A673 (cell line): ENCODE results near the gene INPP5A. TPM values are rescaled to one million over a fixed set of nuclear protein-coding genes. Genes with fewer than 3 reads are reported as not detected.

Experiments
- BruUV-seq: library from RNA; stranded (reverse); fragments of 400-500 nt; replicated peaks from 2 replicates; lab custom pipeline; 2021; lab: Mats Ljungman, UMichigan
- CTCF ChIA-PET: fragments of 300-600 bp; sonication (Branson Sonifier 250); formaldehyde crosslinking; loops from one replicate; lab custom pipeline; 2022; ENCODE audit warnings: antibody characterized with exemption; lab: Charles Lee
- POLR2A ChIA-PET: fragments of 300-600 bp; sonication (Branson Sonifier 250); formaldehyde crosslinking; loops from one replicate; lab custom pipeline; 2022; ENCODE audit warnings: antibody characterized with exemption; ENCODE audit not compliant: low non-redundant PET; lab: Charles Lee
- DNase-seq: peaks from one replicate; pipeline ENCODE4 v3.0.0-alpha.2; 2015; ENCODE audit warnings: low spot score
- H3K27ac ChIP-seq: fragments of 200-600 bp; sonication (generic); 2 replicates; pipeline ENCODE4 v1.5.1; 2016; ENCODE audit warnings: mixed run types, low read depth, mild to moderate bottlenecking, mixed read lengths, antibody characterized with exemption, low read length; ENCODE audit not compliant: poor library complexity, severe bottlenecking
- H3K27me3 ChIP-seq: fragments of 200-600 bp; sonication (generic); replicated peaks from 2 replicates; pipeline ENCODE4 v1.6.1; 2017; ENCODE audit warnings: mixed run types, low read depth, mild to moderate bottlenecking, mixed read lengths, antibody characterized with exemption, low read length; ENCODE audit not compliant: insufficient read depth, poor library complexity
- H3K36me3 ChIP-seq: fragments of 200-600 bp; sonication (generic); 2 replicates; pipeline ENCODE4 v1.6.1; 2016; ENCODE audit warnings: mixed run types, mild to moderate bottlenecking, mixed read lengths, antibody characterized with exemption, low read length; ENCODE audit not compliant: insufficient read depth, poor library complexity, severe bottlenecking
- H3K4me1 ChIP-seq: fragments of 200-600 bp; sonication (generic); 2 replicates; pipeline ENCODE4 v1.6.1; 2017; ENCODE audit warnings: mixed run types, mild to moderate bottlenecking, mixed read lengths, antibody characterized with exemption, low read length; ENCODE audit not compliant: insufficient read depth, poor library complexity, severe bottlenecking
- H3K4me3 ChIP-seq: fragments of 200-600 bp; sonication (generic); 2 replicates; pipeline ENCODE4 v1.5.1; 2016; ENCODE audit warnings: low read depth, mixed run types, mild to moderate bottlenecking, mixed read lengths, low read length; ENCODE audit not compliant: poor library complexity, severe bottlenecking
- H3K9me3 ChIP-seq: fragments of 200-600 bp; sonication (generic); 2 replicates; pipeline ENCODE4 v1.6.1; 2016; ENCODE audit warnings: mixed run types, low read depth, mild to moderate bottlenecking, mixed read lengths, antibody characterized with exemption, low read length; ENCODE audit not compliant: poor library complexity, severe bottlenecking
- CTCF ChIP-seq: fragments of 300-800, 200-600 bp; sonication (generic); conservative IDR thresholded peaks from 2 replicates; pipeline ENCODE4 v1.5.1; 2017; ENCODE audit warnings: low read depth, mild to moderate bottlenecking, antibody characterized with exemption, low read length, moderate library complexity, mixed read lengths
- EZH2 ChIP-seq: fragments of 200-600 bp; sonication (generic); IDR thresholded peaks from 2 replicates; pipeline ENCODE4 v1.6.1; 2017; ENCODE audit warnings: borderline replicate concordance, low read depth, mild to moderate bottlenecking, mixed read lengths, antibody characterized with exemption, low read length; ENCODE audit not compliant: poor library complexity, severe bottlenecking
- intact Hi-C: fragments of 100-400 bp; cut with micrococcal nuclease; formaldehyde crosslinking; loops from one replicate; pipeline ENCODE4 v1.10.0; 2022; ENCODE audit not compliant: unreplicated experiment
- total RNA-seq: library from RNA; stranded (reverse); gene quantifications from 2 replicates; pipeline ENCODE4 v1.2.3, GENCODE V29; 2021

The INPP5A gene
- total RNA-seq, 1 experiment from 2014 or later = 21.8 TPM

- intact Hi-C loops = no loop called here
- POLR2A ChIA-PET = no interaction called here
These were observed 191.2 kb downstream of the INPP5A start for GRCh38 chr10:132728741-132729140.

DNA sequence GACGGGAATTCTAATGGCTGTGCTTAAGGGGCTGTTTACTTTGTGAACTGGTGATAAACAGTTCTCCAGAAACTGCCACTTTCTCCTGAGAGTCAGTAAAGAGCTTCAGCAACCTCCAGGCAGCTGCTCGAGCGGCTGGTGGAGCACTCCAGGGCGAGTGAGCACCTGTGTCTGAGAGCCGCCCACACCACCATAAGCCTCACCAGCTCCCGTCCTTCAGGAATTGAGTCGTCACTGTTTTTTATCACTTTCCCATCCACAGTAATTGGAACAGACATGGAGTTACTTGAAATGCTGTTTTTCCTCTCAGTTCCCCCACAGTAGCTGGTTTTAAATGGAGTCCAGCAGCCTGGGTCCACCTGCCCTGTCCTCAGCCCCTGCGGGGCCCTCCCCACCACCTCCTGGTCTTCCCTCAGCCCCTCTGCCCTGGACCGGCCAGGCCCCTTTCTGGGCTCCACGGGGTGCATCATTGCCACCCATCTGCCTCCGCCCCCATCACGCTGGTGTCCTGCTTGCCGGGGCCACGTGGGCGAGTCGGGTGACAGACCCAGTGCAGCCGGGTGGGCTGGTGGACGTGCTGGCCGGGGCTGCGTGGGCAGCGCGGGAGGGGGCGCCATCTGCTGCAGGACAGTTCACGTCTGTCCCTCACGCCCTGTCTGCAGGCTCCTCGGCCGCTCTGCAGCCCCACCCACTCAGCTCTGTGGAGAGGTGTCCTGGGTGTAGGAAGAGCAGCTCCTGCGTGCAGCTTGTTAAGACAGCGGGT lies 192.4 kb downstream of the INPP5A start:
- intact Hi-C loops = no loop called here
- CTCF ChIA-PET = no interaction called here

More at GRCh38 chr10:132728741-132729140, 191.2 kb downstream of the INPP5A start:
- Histone ChIP-seq H3K4me3 (no peak overlapping the region), H3K36me3 (no peaks in the 10 kb centered on the region), H3K27me3 (no peaks in the 10 kb centered on the region), H3K4me1 (no peaks in the 10 kb centered on the region), H3K27ac (no peak overlapping the region), H3K9me3 (no peaks in the 10 kb centered on the region)
- CTCF ChIA-PET = no interaction called here
- BruUV-seq = no TSS peak
- no peak for TF ChIP-seq EZH2
- no peak for TF ChIP-seq CTCF
- DNase-seq = no peak

DNA sequence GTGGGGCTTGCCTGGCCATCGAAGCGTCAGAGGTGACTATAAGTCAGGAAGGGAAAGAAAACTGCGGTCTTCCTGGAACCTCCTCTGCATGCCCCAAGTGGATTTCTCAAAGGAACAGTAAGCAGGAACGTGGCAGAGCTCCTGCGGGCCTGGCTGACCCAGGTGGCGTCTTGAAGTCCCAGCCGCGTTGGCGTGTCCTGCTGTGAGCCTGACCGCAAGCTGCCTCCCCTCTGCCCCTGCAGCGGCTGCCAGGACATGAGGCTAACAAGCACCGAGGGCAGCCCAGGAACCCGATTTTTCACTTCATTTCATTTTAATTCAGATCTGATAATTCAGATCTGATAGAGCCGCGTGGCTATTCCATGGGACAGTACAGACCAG lies 193.0 kb downstream of the INPP5A start:
- ChIA-PET POLR2A (no interaction called here), CTCF (no interaction called here)
- Histone ChIP-seq H3K4me1 (no peaks in the 10 kb centered on the region), H3K27ac (no peak overlapping the region), H3K36me3 (no peaks in the 10 kb centered on the region), H3K4me3 (no peak overlapping the region), H3K27me3 (no peaks in the 10 kb centered on the region), H3K9me3 (no peaks in the 10 kb centered on the region)
- TF ChIP-seq EZH2 = no peak
- intact Hi-C loops = no loop called here
- BruUV-seq = no TSS peak
- no peak for DNase-seq

More for the DNA sequence above, 192.4 kb downstream of the INPP5A start:
- no peak overlapping the region for H3K4me3 ChIP-seq
- BruUV-seq = no TSS peak
- no peaks in the 10 kb centered on the region for H3K36me3 ChIP-seq
- H3K9me3 ChIP-seq = no peaks in the 10 kb centered on the region
- H3K27me3 ChIP-seq = no peaks in the 10 kb centered on the region
- no peak for TF ChIP-seq CTCF
- TF ChIP-seq EZH2 = no peak
- POLR2A ChIA-PET = interaction anchor here (0.6 kb wide), 1 partner anchor 516 kb away, joined by 3 read pairs; no protein-coding TSS in a partner anchor
- DNase-seq = no peak
- H3K4me1 ChIP-seq = no peaks in the 10 kb centered on the region
- H3K27ac ChIP-seq = no peak overlapping the region
